ENCODE data around the gene CHMP1B.
A peak's percentile ranks its signal among the peaks of the same experiment; 100 is the strongest.

The CHMP1B gene

DNA sequence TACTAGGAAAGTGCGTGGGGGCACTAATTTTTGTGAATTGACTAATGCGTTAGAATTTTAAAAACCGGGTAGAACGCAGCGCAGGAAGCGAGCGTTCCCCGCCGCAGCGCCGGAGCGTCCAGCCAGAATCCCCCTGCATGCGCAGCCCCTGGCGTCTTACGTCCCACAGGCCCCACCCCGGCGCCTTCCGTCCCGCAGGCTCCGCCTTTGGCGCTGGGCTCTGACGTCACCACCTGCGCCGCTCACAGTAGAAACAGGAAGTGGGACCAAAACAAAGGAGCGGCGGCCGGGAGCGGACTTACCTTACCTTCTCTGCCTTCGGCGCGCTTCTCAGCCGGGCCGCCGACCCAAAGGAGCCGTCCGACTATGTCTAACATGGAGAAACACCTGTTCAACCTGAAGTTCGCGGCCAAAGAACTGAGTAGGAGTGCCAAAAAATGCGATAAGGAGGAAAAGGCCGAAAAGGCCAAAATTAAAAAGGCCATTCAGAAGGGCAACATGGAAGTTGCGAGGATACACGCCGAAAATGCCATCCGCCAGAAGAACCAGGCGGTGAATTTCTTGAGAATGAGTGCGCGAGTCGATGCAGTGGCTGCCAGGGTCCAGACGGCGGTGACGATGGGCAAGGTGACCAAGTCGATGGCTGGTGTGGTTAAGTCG, at the start of gene CHMP1B:
Gene CHMP1B, plus strand, starts transcription at position 268 of the 660 bp plus-strand sequence. Its CDS starts 99 bp downstream, at position 367.
- H3K4me3 ChIP-seq (ENCODE audit: low read length), result peak within 1 kb of the TSS; percentile 73
- no peak for TF ChIP-seq ZNF274 (IDR thresholded peaks at IDR 0.05; ENCODE audit: low read depth, low read length)

- no peak overlapping the region for H3K4me3 ChIP-seq (ENCODE audit: low read length)
- TF ChIP-seq ZNF274 (IDR thresholded peaks at IDR 0.05; ENCODE audit: low read depth, low read length), result no peak
These were observed 49.6 kb upstream of the CHMP1B start for GRCh38 chr18:11801573-11801972.

GRCh38 chr18:11802158-11802557, 49.1 kb upstream of the CHMP1B start:
- H3K4me3 ChIP-seq (ENCODE audit: low read length), result no peak overlapping the region
- TF ChIP-seq ZNF274 (IDR thresholded peaks at IDR 0.05; ENCODE audit: low read depth, low read length), result no peak

DNA sequence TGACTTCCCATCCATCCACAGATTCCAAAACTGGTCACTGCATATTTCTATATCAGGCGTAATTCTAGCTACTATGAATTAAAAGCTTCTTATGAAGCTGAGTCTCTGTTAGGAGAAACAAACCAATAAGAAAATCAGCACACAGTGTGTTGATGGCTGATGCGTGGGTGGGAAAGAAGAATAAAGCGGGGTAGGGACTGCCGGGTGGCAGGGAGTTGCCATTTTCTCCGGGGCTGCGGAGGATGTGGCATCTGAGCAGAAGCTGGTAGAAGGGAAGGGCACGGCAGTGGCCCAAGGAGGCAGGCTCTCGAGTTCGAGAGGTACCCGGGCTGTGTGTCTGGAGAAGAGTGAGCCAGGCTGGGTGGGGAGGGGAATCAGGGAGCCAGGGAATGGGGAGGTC, 48.6 kb upstream of the CHMP1B start:
- no peak for TF ChIP-seq ZNF274 (IDR thresholded peaks at IDR 0.05; ENCODE audit: low read depth, low read length)
- H3K4me3 ChIP-seq (ENCODE audit: low read length), result no peak overlapping the region

DNA sequence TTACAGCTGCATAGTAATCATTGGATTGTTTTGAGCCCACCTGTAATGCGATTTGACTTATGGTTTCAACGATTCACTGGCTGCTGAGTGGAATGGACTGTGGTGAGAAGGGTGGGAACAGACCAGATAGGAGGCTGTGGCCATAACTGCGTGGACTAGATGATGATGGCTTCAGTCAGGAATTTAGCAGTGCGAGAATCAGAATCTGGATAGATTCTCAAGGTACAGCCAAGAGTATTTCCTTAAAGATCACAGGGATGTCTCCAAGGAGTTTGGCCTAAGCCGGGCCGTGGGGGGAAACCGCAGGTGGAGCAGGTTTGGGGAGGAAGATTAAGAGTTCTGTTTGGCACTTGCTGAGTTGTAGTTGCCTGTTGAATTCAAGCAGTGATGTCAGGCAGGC, 44.0 kb upstream of the CHMP1B start:
- TF ChIP-seq ZNF274 (IDR thresholded peaks at IDR 0.05; ENCODE audit: low read depth, low read length), result no peak
- H3K4me3 ChIP-seq (ENCODE audit: low read length), result no peak overlapping the region

GRCh38 chr18:11808001-11808855, 43.0 kb upstream of the CHMP1B start:
- no peak overlapping the region for H3K4me3 ChIP-seq (ENCODE audit: low read length)
- no peak for TF ChIP-seq ZNF274 (IDR thresholded peaks at IDR 0.05; ENCODE audit: low read depth, low read length)

DNA sequence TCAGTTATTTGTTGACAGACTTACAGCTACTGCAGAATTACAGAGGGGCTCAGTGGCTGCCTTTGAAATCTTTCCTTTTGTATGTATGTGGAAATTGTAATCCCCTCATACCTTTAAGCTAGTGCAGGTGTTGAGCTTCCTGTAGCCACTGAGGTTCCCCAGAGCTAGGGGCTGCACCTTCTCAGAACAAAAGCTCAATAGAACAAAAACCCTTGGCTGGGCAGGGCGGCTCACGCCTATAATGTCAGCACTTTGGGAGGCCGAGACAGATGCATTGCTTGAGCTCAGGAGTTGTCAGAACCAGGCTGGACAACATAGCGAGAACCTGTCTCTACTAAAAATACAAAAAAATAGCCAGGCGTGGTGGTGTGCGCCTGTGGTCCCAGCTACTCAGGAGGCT, 41.3 kb upstream of the CHMP1B start:
- no peak overlapping the region for H3K4me3 ChIP-seq (ENCODE audit: low read length)
- TF ChIP-seq ZNF274 (IDR thresholded peaks at IDR 0.05; ENCODE audit: low read depth, low read length), result no peak

DNA sequence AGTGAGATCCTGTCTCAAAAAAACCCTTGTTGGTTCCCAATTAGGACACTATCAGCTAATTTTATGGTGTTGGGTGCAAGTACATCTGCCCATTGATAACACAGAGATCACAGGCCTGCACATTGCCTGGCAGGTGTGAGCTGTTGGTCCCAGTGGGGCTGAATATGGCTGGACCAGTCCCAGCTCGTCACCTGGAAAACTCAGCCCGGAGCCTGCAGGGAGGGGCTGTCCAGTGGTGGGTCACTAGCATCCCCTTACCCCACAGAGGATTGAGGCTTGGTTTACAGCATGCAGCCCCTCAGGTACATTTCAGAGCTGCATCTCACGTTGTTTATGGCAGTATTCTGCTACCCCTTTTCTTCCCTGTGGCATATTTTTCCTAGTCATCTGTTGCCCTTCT, 40.8 kb upstream of the CHMP1B start:
- TF ChIP-seq ZNF274 (IDR thresholded peaks at IDR 0.05; ENCODE audit: low read depth, low read length), result no peak
- no peak overlapping the region for H3K4me3 ChIP-seq (ENCODE audit: low read length)

DNA sequence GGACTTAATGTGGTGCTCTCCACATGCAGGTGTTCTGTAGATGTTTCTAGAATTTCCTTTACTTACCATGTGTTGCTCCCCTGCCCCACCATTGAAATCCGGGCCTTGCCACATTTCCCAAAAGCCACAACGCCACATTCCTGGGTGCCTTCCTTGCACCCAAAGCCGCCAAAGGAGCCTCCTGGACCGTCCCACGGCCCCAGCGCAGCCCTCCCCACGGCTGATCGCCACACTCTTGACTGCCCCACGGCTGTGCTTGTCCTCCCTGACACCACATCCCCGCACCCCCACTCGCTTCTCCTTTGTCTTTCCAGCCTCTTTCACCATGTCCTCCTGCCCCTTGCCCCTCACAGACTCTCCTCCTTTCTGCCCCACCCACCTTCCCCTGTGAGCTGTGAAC, 40.2 kb upstream of the CHMP1B start:
- H3K4me3 ChIP-seq (ENCODE audit: low read length), result no peak overlapping the region
- TF ChIP-seq ZNF274 (IDR thresholded peaks at IDR 0.05; ENCODE audit: low read depth, low read length), result no peak

DNA sequence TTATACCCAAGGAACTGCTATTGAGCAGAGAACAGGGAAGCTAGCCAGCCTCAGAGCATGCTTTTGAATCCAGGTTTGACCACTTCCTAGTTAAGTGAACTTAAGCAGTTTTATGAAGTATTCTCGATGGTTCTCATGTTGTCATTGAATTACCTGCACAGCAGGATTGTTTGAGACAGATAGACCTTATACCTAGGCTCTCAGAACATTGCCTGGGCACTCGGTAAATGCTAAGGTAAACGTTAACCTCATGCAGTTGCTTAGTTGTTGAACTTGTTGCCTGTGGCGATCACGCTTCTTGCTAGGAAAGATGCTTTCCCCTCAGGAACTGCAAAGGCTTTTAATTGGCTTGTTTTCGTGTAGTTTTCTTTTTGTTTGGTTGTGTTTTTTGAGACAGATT, 34.0 kb upstream of the CHMP1B start:
- no peak for TF ChIP-seq ZNF274 (IDR thresholded peaks at IDR 0.05; ENCODE audit: low read depth, low read length)
- H3K4me3 ChIP-seq (ENCODE audit: low read length), result no peak overlapping the region

DNA sequence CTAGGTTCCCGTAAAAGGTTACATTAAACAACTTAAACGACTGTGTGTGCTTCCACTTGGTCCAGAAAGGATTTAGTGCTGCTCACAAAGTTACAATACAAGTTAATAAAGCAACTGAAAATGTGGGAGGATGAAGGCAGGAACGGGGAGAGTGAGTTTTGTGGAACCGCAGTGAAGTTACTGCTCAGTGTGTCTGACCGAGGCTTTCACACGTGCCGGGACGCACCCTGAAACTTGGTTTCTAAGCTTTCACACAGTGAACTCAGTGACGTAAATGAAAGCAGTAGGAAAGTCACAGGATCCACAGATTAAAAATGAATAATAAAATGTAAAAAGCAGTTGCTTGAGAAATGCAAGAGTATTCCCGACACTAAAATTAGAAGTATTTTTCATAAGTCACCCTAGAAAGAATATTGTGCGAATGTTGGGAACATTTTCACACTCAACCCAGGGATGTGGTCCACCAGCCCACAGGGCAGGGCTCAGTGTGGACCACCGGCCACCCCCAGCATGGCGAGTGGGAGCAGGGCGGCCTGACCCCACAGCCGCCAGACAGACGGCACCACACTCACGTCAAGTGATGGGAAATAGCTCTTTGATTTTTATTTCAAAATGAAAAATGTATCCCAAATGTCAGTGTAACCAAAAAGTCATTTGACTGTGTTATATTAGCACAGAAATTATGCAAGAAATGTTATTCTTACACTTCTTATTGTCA, 32.6 kb upstream of the CHMP1B start:
- no peak for TF ChIP-seq ZNF274 (IDR thresholded peaks at IDR 0.05; ENCODE audit: low read depth, low read length)
- no peak overlapping the region for H3K4me3 ChIP-seq (ENCODE audit: low read length)

DNA sequence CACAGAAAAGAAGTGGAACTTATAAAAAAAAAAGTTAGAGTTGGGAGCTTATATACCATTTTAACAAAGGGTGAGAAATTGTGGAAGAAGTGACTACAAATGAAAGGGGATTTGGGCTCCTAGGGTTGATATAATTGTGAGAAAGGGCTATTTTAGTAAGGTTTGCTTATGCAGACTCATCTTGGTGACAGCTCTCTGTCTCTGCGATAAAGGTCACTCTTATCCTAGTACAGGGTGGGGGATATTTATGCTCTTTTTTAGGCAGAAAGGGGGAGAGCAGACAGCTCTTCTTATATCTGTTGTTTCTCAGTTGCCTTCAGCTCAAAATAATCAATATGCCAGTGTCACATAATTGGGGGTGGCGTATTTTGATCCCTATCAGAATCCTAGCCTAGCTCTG, 31.3 kb upstream of the CHMP1B start:
- no peak for TF ChIP-seq ZNF274 (IDR thresholded peaks at IDR 0.05; ENCODE audit: low read depth, low read length)

GRCh38 chr18:11820697-11821096, 30.5 kb upstream of the CHMP1B start:
- TF ChIP-seq ZNF274 (IDR thresholded peaks at IDR 0.05; ENCODE audit: low read depth, low read length), result no peak
- H3K4me3 ChIP-seq (ENCODE audit: low read length), result no peak overlapping the region

More for the DNA sequence above, 31.3 kb upstream of the CHMP1B start:
- no peak overlapping the region for H3K4me3 ChIP-seq (ENCODE audit: low read length)

GRCh38 chr18:11821208-11821607, 30.0 kb upstream of the CHMP1B start:
- TF ChIP-seq ZNF274 (IDR thresholded peaks at IDR 0.05; ENCODE audit: low read depth, low read length), result no peak
- H3K4me3 ChIP-seq (ENCODE audit: low read length), result no peak overlapping the region
